Neural progenitor cell (in vitro differentiated cells): ENCODE results near the gene ZNF385C. TPM values are rescaled to one million over a fixed set of nuclear protein-coding genes. Genes with fewer than 3 reads are reported as not detected.

Source experiments
- DNase-seq: peaks from one replicate; pipeline ENCODE4 v3.0.0-alpha.2; 2016; ENCODE audit warnings: low spot score
- H2AFZ ChIP-seq: fragments of 200-600 bp; sonication (generic); replicated peaks from 2 replicates; pipeline ENCODE4 v1.6.1; 2016; ENCODE audit warnings: antibody characterized with exemption
- H3F3A ChIP-seq: fragments of 200-600 bp; sonication (generic); 2 replicates; pipeline ENCODE4 v1.6.1; 2016; ENCODE audit warnings: antibody characterized with exemption, low read depth
- H3K27ac ChIP-seq: fragments of 200-600 bp; sonication (generic); 2 replicates; pipeline ENCODE4 v1.5.1; 2016; ENCODE audit warnings: mild to moderate bottlenecking
- H3K27me3 ChIP-seq: fragments of 200-600 bp; sonication (generic); 2 replicates; pipeline ENCODE4 v1.6.1; 2016; ENCODE audit warnings: mild to moderate bottlenecking, moderate library complexity
- H3K36me3 ChIP-seq: fragments of 200-600 bp; sonication (generic); 2 replicates; pipeline ENCODE4 v1.5.1; 2016
- H3K4me1 ChIP-seq: fragments of 200-600 bp; sonication (generic); 2 replicates; pipeline ENCODE4 v1.6.1; 2016; ENCODE audit warnings: mixed run types
- H3K4me2 ChIP-seq: fragments of 200-600 bp; sonication (generic); 2 replicates; pipeline ENCODE4 v1.6.1; 2016
- H3K4me3 ChIP-seq: fragments of 200-600 bp; sonication (generic); 2 replicates; pipeline ENCODE4 v1.5.1; 2016
- H3K79me2 ChIP-seq: fragments of 200-600 bp; sonication (generic); 2 replicates; pipeline ENCODE4 v1.6.1; 2016; ENCODE audit warnings: low read depth
- H3K9ac ChIP-seq: fragments of 200-600 bp; sonication (generic); 2 replicates; pipeline ENCODE4 v1.6.1; 2016
- H3K9me3 ChIP-seq: fragments of 200-600 bp; sonication (generic); 2 replicates; pipeline ENCODE4 v1.5.1; 2016; ENCODE audit warnings: low read depth
- H4K20me1 ChIP-seq: fragments of 200-600 bp; sonication (generic); 2 replicates; pipeline ENCODE4 v1.6.1; 2016; ENCODE audit warnings: low read depth
- H3K27ac Mint-ChIP-seq: 3 replicates; pipeline ENCODE4 v1.8.0; 2021; ENCODE audit warnings: mixed read lengths
- H3K27me3 Mint-ChIP-seq: 2 replicates; pipeline ENCODE4 v1.8.0; 2022; ENCODE audit warnings: low read depth, mild to moderate bottlenecking, inconsistent platforms, moderate library complexity, mixed read lengths; ENCODE audit not compliant: insufficient read depth
- H3K36me3 Mint-ChIP-seq: 3 replicates; pipeline ENCODE4 v1.8.0; 2021; ENCODE audit warnings: mixed read lengths
- H3K4me1 Mint-ChIP-seq: 3 replicates; pipeline ENCODE4 v1.8.0; 2021; ENCODE audit warnings: mixed read lengths
- H3K4me3 Mint-ChIP-seq: 3 replicates; pipeline ENCODE4 v1.8.0; 2021; ENCODE audit warnings: mild to moderate bottlenecking, moderate library complexity, mixed read lengths
- H3K9me3 Mint-ChIP-seq: 3 replicates; pipeline ENCODE4 v1.8.0; 2020; ENCODE audit warnings: mixed read lengths
- CTCF ChIP-seq: fragments of 200-600 bp; sonication (generic); IDR thresholded peaks from 2 replicates; pipeline ENCODE4 v1.5.1; 2017; ENCODE audit warnings: antibody characterized with exemption, mild to moderate bottlenecking
- EZH2 ChIP-seq: fragments of 200-600 bp; sonication (generic); IDR thresholded peaks from 2 replicates; pipeline ENCODE4 v1.6.1; 2017; ENCODE audit warnings: antibody characterized with exemption, mild to moderate bottlenecking, moderate library complexity
- EZH2phosphoT487 ChIP-seq: fragments of 200-600 bp; sonication (generic); IDR thresholded peaks from 2 replicates; pipeline ENCODE4 v1.6.1; 2017; ENCODE audit warnings: antibody characterized with exemption
- total RNA-seq: library from RNA; depleted of rRNA; stranded (reverse); fragments of >200 nt; gene quantifications from 2 replicates; pipeline ENCODE4 v1.2.3, GENCODE V29; 2015; ENCODE audit warnings: low replicate concordance

The ZNF385C gene
- total RNA-seq, 1 donor from 2014 or later: 5.0 TPM

GRCh38 chr17:42042598-42043319, 55.5 kb downstream of the ZNF385C start:
- Mint-ChIP-seq H3K4me3 (no peak overlapping the region), H3K27ac (no peak overlapping the region), H3K27me3 (peaks cover 7% of the 10 kb centered on the region), H3K36me3 (no peaks in the 10 kb centered on the region), H3K9me3 (no peaks in the 10 kb centered on the region), H3K4me1 (peaks cover 2% of the 10 kb centered on the region)
- Histone ChIP-seq H3K36me3 (no peaks in the 10 kb centered on the region), H3K9me3 (no peaks in the 10 kb centered on the region), H4K20me1 (no peaks in the 10 kb centered on the region), H3K4me2 (no peak overlapping the region), H3K4me3 (no peak overlapping the region), H3K79me2 (no peaks in the 10 kb centered on the region), H3K9ac (no peak overlapping the region), H3K27me3 (no peaks in the 10 kb centered on the region), H3K27ac (no peak overlapping the region), H3K4me1 (peaks cover 12% of the 10 kb centered on the region), H2AFZ (no peak overlapping the region), H3F3A (peaks cover 12% of the 10 kb centered on the region)
- TF ChIP-seq CTCF: no peak
- TF ChIP-seq EZH2phosphoT487: no peak
- no peak for TF ChIP-seq EZH2
- no peak for DNase-seq

GRCh38 chr17:42041619-42042018, 56.7 kb downstream of the ZNF385C start:
- H3K4me1 ChIP-seq: peaks cover 22% of the 10 kb centered on the region
- peaks cover 12% of the 10 kb centered on the region for H3F3A ChIP-seq
- no peaks in the 10 kb centered on the region for H3K36me3 ChIP-seq
- no peak overlapping the region for H2AFZ ChIP-seq
- Mint-ChIP-seq H3K36me3 (no peaks in the 10 kb centered on the region), H3K4me1 (peaks cover 11% of the 10 kb centered on the region), H3K27ac (peak overlapping the region; percentile 28), H3K4me3 (no peak overlapping the region), H3K27me3 (peaks cover 9% of the 10 kb centered on the region), H3K9me3 (no peaks in the 10 kb centered on the region)
- no peaks in the 10 kb centered on the region for H3K9me3 ChIP-seq
- no peak overlapping the region for H3K4me3 ChIP-seq
- DNase-seq: no peak
- H4K20me1 ChIP-seq: no peaks in the 10 kb centered on the region
- no peak overlapping the region for H3K4me2 ChIP-seq
- H3K9ac ChIP-seq: no peak overlapping the region
- no peaks in the 10 kb centered on the region for H3K27me3 ChIP-seq
- no peak for TF ChIP-seq EZH2
- no peak for TF ChIP-seq CTCF
- no peak for TF ChIP-seq EZH2phosphoT487
- H3K27ac ChIP-seq: no peak overlapping the region
- H3K79me2 ChIP-seq: no peaks in the 10 kb centered on the region

- Mint-ChIP-seq H3K27me3 (peaks cover 9% of the 10 kb centered on the region), H3K9me3 (no peaks in the 10 kb centered on the region), H3K4me1 (peaks cover 11% of the 10 kb centered on the region), H3K36me3 (no peaks in the 10 kb centered on the region), H3K27ac (no peak overlapping the region), H3K4me3 (no peak overlapping the region)
- Histone ChIP-seq H3F3A (peaks cover 7% of the 10 kb centered on the region), H3K4me3 (no peak overlapping the region), H3K9ac (no peak overlapping the region), H4K20me1 (no peaks in the 10 kb centered on the region), H3K27me3 (no peaks in the 10 kb centered on the region), H3K9me3 (no peaks in the 10 kb centered on the region), H3K27ac (no peak overlapping the region), H3K36me3 (no peaks in the 10 kb centered on the region), H3K4me2 (no peak overlapping the region), H3K79me2 (no peaks in the 10 kb centered on the region), H3K4me1 (peaks cover 20% of the 10 kb centered on the region), H2AFZ (no peak overlapping the region)
- no peak for DNase-seq
- TF ChIP-seq CTCF: no peak
- TF ChIP-seq EZH2: no peak
- TF ChIP-seq EZH2phosphoT487: no peak
These were observed 57.5 kb downstream of the ZNF385C start for GRCh38 chr17:42040818-42041217.
